Uterus (tissue), 4 donors: ENCODE data around the gene LARGE2. TPM values are rescaled to one million over a fixed set of nuclear protein-coding genes. Genes with fewer than 3 reads are reported as not detected.
"Not testable (repeated sequence)": the region's sequence is repeated elsewhere in the genome, so short reads cannot be mapped to it uniquely, and the experiment has no call there.

ENCODE experiments used
- DNase-seq, 2 donors: peaks; one replicate each; pipeline ENCODE4 v3.0.0-alpha.2; 2019 to 2020
- H3K27ac ChIP-seq, 2 donors: fragments of 200-600 bp; sonication (generic); 1 replicate in 1 of 2; 2 replicates in 1 of 2; pipeline ENCODE4 v1.5.1; 2016 to 2018
- H3K27me3 ChIP-seq, 2 donors: fragments of 200-600 bp; sonication (generic); one replicate each; pipeline ENCODE4 v1.5.1; 2018 to 2019; ENCODE audit warnings: control low read depth in 1 of 2
- H3K36me3 ChIP-seq, 2 donors: fragments of 200-600 bp; sonication (generic); one replicate each; pipeline ENCODE4 v1.5.1; 2019; ENCODE audit warnings: control low read depth in 1 of 2
- H3K4me1 ChIP-seq, 2 donors: fragments of 200-600 bp; sonication (generic); one replicate each; pipeline ENCODE4 v1.5.1; 2018 to 2019; ENCODE audit warnings: control low read depth in 1 of 2
- H3K4me3 ChIP-seq, 2 donors: fragments of 200-600 bp; sonication (generic); 1 replicate in 1 of 2; 2 replicates in 1 of 2; pipeline ENCODE4 v1.5.1; 2018 to 2019; ENCODE audit warnings: mild to moderate bottlenecking in 1 of 2
- H3K9me3 ChIP-seq, 2 donors: fragments of 200-600 bp; sonication (generic); one replicate each; pipeline ENCODE4 v1.5.1; 2019; ENCODE audit warnings: control low read depth in 1 of 2
- POLR2A ChIP-seq, 2 donors: fragments of 450-650 bp; IDR thresholded peaks; one replicate each; pipeline ENCODE4 v1.6.1; 2016; ENCODE audit warnings: antibody characterized with exemption in 2 of 2, mild to moderate bottlenecking in 1 of 2, moderate library complexity in 1 of 2
- intact Hi-C: fragments of 100-400 bp; cut with DNase I; formaldehyde crosslinking; loops from one replicate; pipeline ENCODE4 v1.15.1; 2023; ENCODE audit warnings: low total_unique reads
- total RNA-seq, 4 donors: library from RNA; depleted of rRNA in 3 of 4; stranded (reverse); fragments of >200 nt in 3 of 4; gene quantifications; one replicate each; pipeline versions ENCODE4 v1.1.0 to v1.2.4, GENCODE V29; 2014 to 2023
- TF ChIP-seq, protein P1 (sequence below), 4 experiments: fragments of 200-600 bp in 2 of 4; fragments of 450-650 bp in 2 of 4; sonication (generic) in 2 of 4; IDR thresholded peaks; one replicate each; pipeline ENCODE4 v1.5.1; 2016 to 2019; ENCODE audit warnings: antibody characterized with exemption in 4 of 4, mild to moderate bottlenecking in 2 of 4, moderate library complexity in 1 of 4
- donor health status: DM: yes; HTN: yes; CAD: no.

The LARGE2 gene
- total RNA-seq, 4 donors from 2014 or later, result 0.64 to 4.4 (median 2.4) TPM; not detected in 1

GRCh38 chr11:45905095-45905494 lies 17.4 kb upstream of the LARGE2 start:
- intact Hi-C loops, result no loop called here
- no peaks in the 10 kb centered on the region for H3K36me3 ChIP-seq
- no peak for TF ChIP-seq POLR2A (IDR thresholded peaks at IDR 0.05)
- TF ChIP-seq, protein P1, sequence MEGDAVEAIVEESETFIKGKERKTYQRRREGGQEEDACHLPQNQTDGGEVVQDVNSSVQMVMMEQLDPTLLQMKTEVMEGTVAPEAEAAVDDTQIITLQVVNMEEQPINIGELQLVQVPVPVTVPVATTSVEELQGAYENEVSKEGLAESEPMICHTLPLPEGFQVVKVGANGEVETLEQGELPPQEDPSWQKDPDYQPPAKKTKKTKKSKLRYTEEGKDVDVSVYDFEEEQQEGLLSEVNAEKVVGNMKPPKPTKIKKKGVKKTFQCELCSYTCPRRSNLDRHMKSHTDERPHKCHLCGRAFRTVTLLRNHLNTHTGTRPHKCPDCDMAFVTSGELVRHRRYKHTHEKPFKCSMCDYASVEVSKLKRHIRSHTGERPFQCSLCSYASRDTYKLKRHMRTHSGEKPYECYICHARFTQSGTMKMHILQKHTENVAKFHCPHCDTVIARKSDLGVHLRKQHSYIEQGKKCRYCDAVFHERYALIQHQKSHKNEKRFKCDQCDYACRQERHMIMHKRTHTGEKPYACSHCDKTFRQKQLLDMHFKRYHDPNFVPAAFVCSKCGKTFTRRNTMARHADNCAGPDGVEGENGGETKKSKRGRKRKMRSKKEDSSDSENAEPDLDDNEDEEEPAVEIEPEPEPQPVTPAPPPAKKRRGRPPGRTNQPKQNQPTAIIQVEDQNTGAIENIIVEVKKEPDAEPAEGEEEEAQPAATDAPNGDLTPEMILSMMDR (IDR thresholded peaks at IDR 0.05), result no peak
- peaks cover 0 to 6% of the 10 kb centered on the region in 2 donors for H3K4me1 ChIP-seq
- H3K4me3 ChIP-seq, result no peak overlapping the region
- no peaks in the 10 kb centered on the region for H3K27me3 ChIP-seq
- H3K9me3 ChIP-seq, result no peaks in the 10 kb centered on the region
- H3K27ac ChIP-seq, result no peak overlapping the region
- DNase-seq, result no peak

DNA sequence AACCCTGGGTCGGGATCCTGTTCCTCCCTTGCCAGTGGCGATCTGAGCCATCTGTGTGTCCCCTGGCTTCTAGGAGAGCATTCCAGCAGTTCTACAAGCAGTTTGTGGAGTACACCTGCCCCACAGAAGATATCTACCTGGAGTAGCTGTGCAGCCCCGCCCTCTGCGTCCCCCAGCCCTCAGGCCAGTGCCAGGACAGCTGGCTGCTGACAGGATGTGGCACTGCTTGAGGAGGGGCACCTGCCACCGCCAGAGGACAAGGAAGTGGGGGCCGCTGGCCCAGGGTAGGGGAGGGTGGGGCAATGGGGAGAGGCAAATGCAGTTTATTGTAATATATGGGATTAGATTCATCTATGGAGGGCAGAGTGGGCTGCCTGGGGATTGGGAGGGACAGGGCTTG lies 16.9 kb upstream of the LARGE2 start:
- not testable (repeated sequence) for H3K27ac ChIP-seq

DNA sequence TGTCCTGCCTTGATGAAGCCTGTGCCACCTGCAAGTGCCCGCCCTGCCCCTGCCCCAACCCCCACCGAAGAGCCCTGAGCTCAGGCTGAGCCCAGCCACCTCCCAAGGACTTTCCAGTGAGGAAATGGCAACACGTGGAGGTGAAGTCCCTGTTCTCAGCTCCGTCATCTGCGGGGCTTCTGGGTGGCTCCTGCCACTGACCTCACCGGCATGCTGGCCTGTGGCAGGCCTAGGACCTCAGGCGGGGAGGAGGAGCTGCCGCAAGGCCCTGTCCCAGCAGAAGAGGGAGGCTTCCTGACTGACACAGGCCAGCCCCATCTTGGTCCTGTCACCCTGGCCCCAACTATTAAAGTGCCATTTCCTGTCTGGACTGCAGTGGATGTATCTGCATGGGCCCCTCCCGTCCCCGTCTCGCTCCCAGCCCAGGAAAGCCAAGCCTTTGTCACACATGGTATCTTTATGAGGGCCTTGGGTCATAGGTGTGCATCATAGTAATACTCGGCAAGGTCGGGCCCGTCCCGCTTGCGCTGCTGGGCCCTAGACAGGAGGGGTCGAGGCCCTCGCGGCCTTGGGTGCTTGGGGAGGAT lies 16.3 kb upstream of the LARGE2 start:
- H3K4me1 ChIP-seq, result peaks cover 0 to 4% of the 10 kb centered on the region in 2 donors
- no peaks in the 10 kb centered on the region for H3K36me3 ChIP-seq
- no peaks in the 10 kb centered on the region for H3K9me3 ChIP-seq
- no peak for DNase-seq
- intact Hi-C loops, result no loop called here
- H3K27ac ChIP-seq, result no peak overlapping the region
- no peak for TF ChIP-seq POLR2A (IDR thresholded peaks at IDR 0.05)
- TF ChIP-seq, protein P1 (IDR thresholded peaks at IDR 0.05), result no peak
- H3K4me3 ChIP-seq, result no peak overlapping the region
- no peaks in the 10 kb centered on the region for H3K27me3 ChIP-seq

More for the DNA sequence above, 16.9 kb upstream of the LARGE2 start:
- H3K4me3 ChIP-seq, H3K9me3 ChIP-seq, H3K36me3 ChIP-seq, H3K27me3 ChIP-seq, H3K4me1 ChIP-seq, intact Hi-C loops, DNase-seq: not testable (repeated sequence)

- intact Hi-C loops, result no loop called here
- H3K27me3 ChIP-seq, result no peaks in the 10 kb centered on the region
- no peak for DNase-seq
- no peak within 1 kb of the TSS for H3K27ac ChIP-seq
- no peaks in the 10 kb centered on the region for H3K9me3 ChIP-seq
- H3K4me3 ChIP-seq, result no peak within 1 kb of the TSS
- TF ChIP-seq POLR2A (IDR thresholded peaks at IDR 0.05), result no peak
- TF ChIP-seq, protein P1 (IDR thresholded peaks at IDR 0.05), result no peak
- H3K36me3 ChIP-seq, result no peaks in the 10 kb centered on the region
- no peaks in the 10 kb centered on the region for H3K4me1 ChIP-seq
Measured at GRCh38 chr11:45906965-45907611, 15.4 kb upstream of the LARGE2 start, which contains the start of gene FREY1. FREY1 (minus strand) TSS chr11:45907271; CDS start chr11:45907245, 26 bp downstream.

DNA sequence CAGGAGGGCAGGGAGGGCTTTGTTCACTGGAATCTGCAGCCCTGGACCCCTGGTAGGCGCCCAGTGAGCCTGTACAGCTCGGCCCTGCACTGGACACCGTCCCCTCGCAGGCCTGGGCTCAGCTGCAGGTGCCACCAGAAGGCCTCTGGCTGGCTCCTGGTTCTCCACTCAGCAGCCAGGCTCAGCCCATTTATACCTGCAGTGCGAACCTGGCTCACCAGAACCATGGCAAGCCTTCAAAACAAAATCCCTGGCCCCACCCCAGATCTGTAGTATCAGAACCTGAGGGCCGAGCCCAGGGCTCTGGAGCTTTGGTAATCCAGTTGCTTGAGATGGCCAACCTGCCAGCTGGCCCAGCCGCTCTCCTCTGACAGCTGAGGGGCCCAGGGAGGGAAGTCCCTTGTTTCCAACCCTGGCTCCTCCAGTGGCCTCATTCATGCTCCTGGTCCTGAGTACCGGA lies 14.5 kb upstream of the LARGE2 start:
- no peaks in the 10 kb centered on the region for H3K27me3 ChIP-seq
- no peaks in the 10 kb centered on the region for H3K4me1 ChIP-seq
- no peaks in the 10 kb centered on the region for H3K9me3 ChIP-seq
- TF ChIP-seq POLR2A (IDR thresholded peaks at IDR 0.05), result no peak
- TF ChIP-seq, protein P1 (IDR thresholded peaks at IDR 0.05), result no peak
- intact Hi-C loops, result no loop called here
- H3K36me3 ChIP-seq, result no peaks in the 10 kb centered on the region
- H3K4me3 ChIP-seq, result no peak overlapping the region
- H3K27ac ChIP-seq, result no peak overlapping the region
- peak in 1 of 2 donors; percentile 47 for DNase-seq
